Thoracic aorta (tissue), 2 donors: ENCODE data around the gene EOLA1. TPM values are rescaled to one million over a fixed set of nuclear protein-coding genes. Genes with fewer than 3 reads are reported as not detected.
"Not testable (repeated sequence)": the region's sequence is repeated elsewhere in the genome, so short reads cannot be mapped to it uniquely, and the experiment has no call there.

Experiments used
- ATAC-seq: fragments of 150-250 bp; one replicate; pipeline ENCODE4 v1.8.0; 2017; ENCODE audit warnings: low read depth; ENCODE audit not compliant: insufficient number of reproducible peaks, low FRiP score
- DNase-seq: peaks from one replicate; pipeline ENCODE4 v3.0.0-alpha.2; 2020; ENCODE audit warnings: low spot score
- H3K27ac ChIP-seq, 2 donors: fragments of 200-600 bp; sonication (generic); 1 replicate in 1 of 2; 2 replicates in 1 of 2; pipeline ENCODE4 v1.5.1; 2016; ENCODE audit warnings: mild to moderate bottlenecking in 2 of 2, moderate library complexity in 2 of 2
- H3K27me3 ChIP-seq: fragments of 200-600 bp; sonication (generic); replicated peaks from 2 replicates; pipeline ENCODE4 v1.6.0; 2016; ENCODE audit warnings: mild to moderate bottlenecking; ENCODE audit not compliant: insufficient read depth
- H3K36me3 ChIP-seq: fragments of 200-600 bp; sonication (generic); one replicate; pipeline ENCODE4 v1.5.1; 2016
- H3K4me1 ChIP-seq, 2 donors: fragments of 200-600 bp; sonication (generic); 1 replicate in 1 of 2; 2 replicates in 1 of 2; pipeline versions ENCODE4 v1.5.1 to v1.6.0; 2016; ENCODE audit warnings: low read depth in 2 of 2, mild to moderate bottlenecking in 1 of 2; ENCODE audit not compliant: control insufficient read depth in 1 of 2
- H3K4me3 ChIP-seq: fragments of 200-600 bp; sonication (generic); 2 replicates; pipeline ENCODE4 v1.5.1; 2016; ENCODE audit warnings: mild to moderate bottlenecking
- H3K9me3 ChIP-seq: fragments of 200-600 bp; sonication (generic); 2 replicates; pipeline ENCODE4 v1.5.1; 2016
- CTCF ChIP-seq: fragments of 200-600 bp; sonication (generic); IDR thresholded peaks from one replicate; pipeline ENCODE4 v1.5.1; 2019; ENCODE audit warnings: antibody characterized with exemption
- total RNA-seq, 2 donors: library from RNA; depleted of rRNA; stranded (reverse); fragments of >200 nt; gene quantifications; one replicate each; pipeline versions ENCODE4 v1.1.0 to v1.2.3, GENCODE V29; 2016

The EOLA1 gene
- total RNA-seq, 2 donors from 2014 or later, result 22.2 to 22.6 TPM

DNA sequence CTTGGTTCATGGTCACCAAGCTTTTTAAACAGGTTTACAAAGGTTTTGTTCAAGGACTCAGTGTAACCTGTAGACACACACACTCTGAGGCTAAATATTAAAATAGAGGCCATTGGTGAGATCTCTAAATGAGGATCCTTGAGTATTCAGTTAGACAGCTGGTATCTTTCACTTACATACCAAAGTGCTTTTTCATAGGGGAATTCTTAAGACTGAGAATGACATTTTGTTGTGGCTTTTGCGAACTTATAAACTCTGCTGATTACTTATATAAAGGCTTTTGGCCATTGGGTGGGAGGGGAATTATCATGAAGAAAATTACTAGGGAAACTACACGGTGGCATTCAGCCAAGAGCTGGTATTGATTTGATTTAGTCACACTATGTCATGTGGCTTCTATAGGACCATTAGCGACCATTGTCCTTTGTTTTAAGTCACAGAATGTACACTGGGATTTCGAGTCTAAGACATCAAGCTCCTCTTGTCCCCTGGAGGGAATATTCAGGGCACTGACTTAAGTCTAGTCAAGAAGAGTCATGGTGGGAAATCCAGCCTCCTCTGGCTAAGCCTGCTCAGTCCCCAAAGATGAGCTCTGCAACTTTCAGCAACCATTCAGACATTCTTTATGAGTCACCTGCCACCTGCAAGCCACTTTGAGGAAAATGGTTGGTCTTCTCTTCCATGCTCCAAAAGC is 10.6 kb downstream of the EOLA1 start:
- H3K36me3 ChIP-seq, H3K4me3 ChIP-seq, H3K4me1 ChIP-seq, H3K27me3 ChIP-seq, H3K27ac ChIP-seq, ATAC-seq, DNase-seq, H3K9me3 ChIP-seq: not testable (repeated sequence)

DNA sequence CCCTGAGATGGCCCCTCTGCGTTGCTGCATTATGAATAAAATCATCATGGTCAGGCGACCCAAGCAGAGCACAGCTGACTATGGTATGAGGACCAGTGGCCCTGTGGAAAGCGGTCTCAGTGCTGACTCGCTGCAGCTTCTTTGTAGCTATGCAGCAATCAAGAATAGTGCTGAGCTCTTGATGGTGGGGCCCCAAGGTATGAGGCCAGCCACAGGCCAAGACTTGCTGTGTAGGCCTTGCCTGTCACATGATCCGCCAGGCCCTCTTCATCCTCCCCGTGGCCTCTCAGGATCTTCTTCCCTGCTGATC is 11.1 kb downstream of the EOLA1 start:
- not testable (repeated sequence) for H3K4me1 ChIP-seq, DNase-seq, H3K4me3 ChIP-seq, ATAC-seq, H3K27ac ChIP-seq, H3K9me3 ChIP-seq, H3K36me3 ChIP-seq, H3K27me3 ChIP-seq

DNA sequence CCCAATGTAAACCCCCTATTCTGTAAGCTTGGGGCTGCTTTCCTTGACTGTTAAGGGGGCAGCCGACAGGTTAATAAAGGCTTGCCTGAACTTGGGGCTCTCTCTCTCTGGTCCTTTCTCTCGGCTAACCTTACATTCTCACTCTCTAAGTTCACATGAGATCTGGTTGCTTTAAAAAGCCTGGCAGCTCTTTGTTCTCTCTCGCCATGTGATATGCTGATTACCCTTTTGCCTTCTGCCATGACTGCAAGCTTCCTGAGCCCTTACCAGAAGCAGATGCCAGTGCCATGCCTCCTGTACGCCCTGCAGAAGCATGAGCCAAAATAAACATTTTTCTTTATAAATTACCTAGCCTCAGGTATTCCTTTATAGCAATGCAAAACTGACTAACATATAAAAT is 14.4 kb downstream of the EOLA1 start:
- not testable (repeated sequence) for H3K27me3 ChIP-seq, DNase-seq, H3K27ac ChIP-seq, H3K4me3 ChIP-seq, H3K9me3 ChIP-seq, H3K36me3 ChIP-seq, ATAC-seq, H3K4me1 ChIP-seq

DNA sequence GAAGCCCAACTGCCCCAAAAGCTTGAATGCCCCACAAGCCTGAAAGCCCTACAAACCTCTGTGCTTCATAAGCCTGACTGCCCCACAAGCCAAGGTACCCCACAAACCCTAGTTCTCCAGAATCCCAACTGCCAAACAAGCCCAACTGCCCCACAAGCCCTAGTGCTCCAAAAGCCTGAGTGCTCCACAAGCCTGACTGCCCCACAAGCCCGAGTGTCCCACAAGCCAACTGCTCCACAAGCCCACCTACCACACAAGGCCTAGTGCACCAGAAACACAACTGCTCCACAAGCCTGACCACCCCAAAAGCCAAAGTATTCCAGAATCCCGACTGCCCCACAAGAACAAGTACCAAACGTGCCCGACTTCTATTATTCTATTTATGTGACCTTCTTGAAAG is 22.5 kb downstream of the EOLA1 start:
- Histone ChIP-seq H3K27ac (no peak overlapping the region), H3K9me3 (no peaks in the 10 kb centered on the region), H3K27me3 (no peaks in the 10 kb centered on the region), H3K4me3 (no peak overlapping the region), H3K4me1 (peaks cover 0 to 5% of the 10 kb centered on the region in 2 donors), H3K36me3 (no peaks in the 10 kb centered on the region)
- no peak for DNase-seq
- TF ChIP-seq CTCF, result no peak
- no peak for ATAC-seq

DNA sequence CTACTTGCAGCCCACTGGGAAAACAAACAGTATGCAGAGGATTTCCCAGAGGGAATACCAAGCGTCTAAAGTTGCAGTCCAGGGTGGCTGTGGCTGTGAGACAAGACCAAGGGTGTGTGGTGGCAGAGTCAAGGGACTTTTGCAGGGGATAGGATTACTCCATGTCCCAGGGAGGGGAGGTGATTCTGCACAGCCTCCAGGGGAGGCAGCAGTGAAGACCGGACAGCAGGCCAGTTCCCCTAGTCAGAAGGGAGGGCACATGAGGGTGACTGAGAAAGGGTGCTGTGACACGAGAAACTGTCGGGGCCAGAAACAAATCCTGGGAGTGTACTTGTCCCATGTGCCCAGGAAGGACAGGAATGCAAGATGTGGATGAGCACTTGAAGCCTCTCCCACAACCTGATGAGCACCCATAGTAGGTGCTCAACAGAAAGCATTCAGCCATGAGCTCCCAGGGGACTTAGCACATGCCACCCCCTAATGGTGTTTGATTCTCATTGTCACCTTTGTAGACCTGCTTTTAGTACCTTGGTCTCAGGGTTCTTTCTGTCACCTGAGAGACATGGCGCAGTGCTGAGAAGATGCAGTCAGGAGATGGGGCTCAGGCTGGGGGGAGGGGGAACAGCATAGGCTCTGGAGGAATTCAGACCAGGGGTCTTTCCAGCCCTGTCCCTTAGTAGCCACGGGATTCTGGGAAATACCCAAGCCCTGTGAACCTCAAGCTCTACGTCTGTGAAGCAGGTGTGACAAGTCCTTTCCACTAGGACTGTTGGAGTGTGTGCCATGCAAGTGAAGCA is 27.0 kb downstream of the EOLA1 start:
- Histone ChIP-seq H3K36me3 (no peaks in the 10 kb centered on the region), H3K27ac (peak overlapping the region in 1 of 2 donors; percentile 11), H3K27me3 (no peaks in the 10 kb centered on the region), H3K9me3 (no peaks in the 10 kb centered on the region), H3K4me3 (no peak overlapping the region), H3K4me1 (peaks cover 0 to 14% of the 10 kb centered on the region in 2 donors)
- DNase-seq (no peak), ATAC-seq (no peak)
- no peak for TF ChIP-seq CTCF

- H3K36me3 ChIP-seq, result no peaks in the 10 kb centered on the region
- ATAC-seq, result no peak
- no peak for DNase-seq
- peaks cover 0 to 14% of the 10 kb centered on the region in 2 donors for H3K4me1 ChIP-seq
- H3K9me3 ChIP-seq, result no peaks in the 10 kb centered on the region
- no peaks in the 10 kb centered on the region for H3K27me3 ChIP-seq
- TF ChIP-seq CTCF, result no peak
- no peak overlapping the region for H3K4me3 ChIP-seq
- peak overlapping the region in 1 of 2 donors; percentile 11 for H3K27ac ChIP-seq
Measured at GRCh38 chrX:149568701-149569296, 28.0 kb downstream of the EOLA1 start.
